Stimulated activated CD4-positive, alpha-beta T cell treated with anti-CD3 and anti-CD28 coated beads, Interleukin-2, amount 100 ng/mL, for 24 hours (primary cell): ENCODE measurements around the gene RFX4.
"Not testable (repeated sequence)": the region's sequence is repeated elsewhere in the genome, so short reads cannot be mapped to it uniquely, and the experiment has no call there.

Experiments used
- DNase-seq, 2 donors: peaks; one replicate each; pipeline ENCODE4 v3.0.0-alpha.2; 2020

Gene RFX4

GRCh38 chr12:106594447-106594846 lies 11.6 kb downstream of the RFX4 start:
- DNase-seq = no peak

GRCh38 chr12:106595268-106595667 lies 12.5 kb downstream of the RFX4 start:
- no peak for DNase-seq

GRCh38 chr12:106598003-106598402 lies 15.2 kb downstream of the RFX4 start:
- no peak for DNase-seq

- DNase-seq = no peak
Measured at GRCh38 chr12:106599302-106599701, 16.5 kb downstream of the RFX4 start.

GRCh38 chr12:106600503-106600902 lies 17.7 kb downstream of the RFX4 start:
- no peak for DNase-seq

GRCh38 chr12:106601031-106601430 lies 18.2 kb downstream of the RFX4 start:
- DNase-seq = no peak

GRCh38 chr12:106601496-106601895 lies 18.7 kb downstream of the RFX4 start:
- no peak for DNase-seq

GRCh38 chr12:106602076-106602475 lies 19.3 kb downstream of the RFX4 start:
- no peak for DNase-seq

GRCh38 chr12:106605254-106605653 lies 22.4 kb downstream of the RFX4 start:
- DNase-seq = no peak

GRCh38 chr12:106620588-106620987 lies 37.8 kb downstream of the RFX4 start:
- not testable (repeated sequence) for DNase-seq

GRCh38 chr12:106625976-106626375 lies 43.2 kb downstream of the RFX4 start:
- no peak for DNase-seq

GRCh38 chr12:106629797-106630659 lies 47.2 kb downstream of the RFX4 start:
- DNase-seq = no peak

- DNase-seq = no peak
Measured at GRCh38 chr12:106631150-106631549, 48.3 kb downstream of the RFX4 start.

- no peak for DNase-seq
Measured at GRCh38 chr12:106631797-106632196, 49.0 kb downstream of the RFX4 start.

GRCh38 chr12:106632797-106633450 lies 50.1 kb downstream of the RFX4 start:
- DNase-seq = no peak

GRCh38 chr12:106633451-106633823 lies 50.6 kb downstream of the RFX4 start:
- DNase-seq = no peak

GRCh38 chr12:106634206-106634605 lies 51.4 kb downstream of the RFX4 start:
- no peak for DNase-seq

- DNase-seq = no peak
Measured at GRCh38 chr12:106643000-106643399, 60.2 kb downstream of the RFX4 start.

GRCh38 chr12:106644335-106645073 lies 61.7 kb downstream of the RFX4 start:
- no peak for DNase-seq

GRCh38 chr12:106645074-106645421 lies 62.2 kb downstream of the RFX4 start:
- DNase-seq = no peak

GRCh38 chr12:106645465-106646330 lies 62.9 kb downstream of the RFX4 start:
- DNase-seq = no peak

GRCh38 chr12:106646472-106646871 lies 63.7 kb downstream of the RFX4 start:
- no peak for DNase-seq
